Activated naive CD8-positive, alpha-beta T cell treated with anti-CD3 and anti-CD28 coated beads for 36 hours (primary cell): ENCODE results near the gene SLC25A24. TPM values are rescaled to one million over a fixed set of nuclear protein-coding genes. Genes with fewer than 3 reads are reported as not detected.
"Not testable (repeated sequence)": the region's sequence is repeated elsewhere in the genome, so short reads cannot be mapped to it uniquely, and the experiment has no call there.

Experiments
- DNase-seq: peaks from one replicate; pipeline ENCODE4 v3.0.0; 2021
- H3K27ac Mint-ChIP-seq: one replicate; pipeline ENCODE4 v1.8.0; 2022; ENCODE audit warnings: mild to moderate bottlenecking, moderate library complexity, mixed read lengths
- H3K27me3 Mint-ChIP-seq: one replicate; pipeline ENCODE4 v1.8.0; 2022; ENCODE audit warnings: mild to moderate bottlenecking, mixed read lengths
- H3K36me3 Mint-ChIP-seq: one replicate; pipeline ENCODE4 v1.8.0; 2021; ENCODE audit warnings: mild to moderate bottlenecking, mixed read lengths
- H3K4me1 Mint-ChIP-seq: one replicate; pipeline ENCODE4 v1.8.0; 2021; ENCODE audit warnings: mixed read lengths
- H3K4me3 Mint-ChIP-seq: one replicate; pipeline ENCODE4 v1.8.0; 2022; ENCODE audit warnings: mild to moderate bottlenecking, moderate library complexity, mixed read lengths
- H3K9me3 Mint-ChIP-seq: one replicate; pipeline ENCODE4 v1.8.0; 2022; ENCODE audit warnings: mixed read lengths
- total RNA-seq, 2 experiments: library from RNA; stranded (reverse); gene quantifications; one replicate each; pipeline ENCODE4 v1.2.3, GENCODE V29; 2021

The SLC25A24 gene
- total RNA-seq, 2 experiments from 2014 or later, result 10.9 to 11.1 TPM

DNA sequence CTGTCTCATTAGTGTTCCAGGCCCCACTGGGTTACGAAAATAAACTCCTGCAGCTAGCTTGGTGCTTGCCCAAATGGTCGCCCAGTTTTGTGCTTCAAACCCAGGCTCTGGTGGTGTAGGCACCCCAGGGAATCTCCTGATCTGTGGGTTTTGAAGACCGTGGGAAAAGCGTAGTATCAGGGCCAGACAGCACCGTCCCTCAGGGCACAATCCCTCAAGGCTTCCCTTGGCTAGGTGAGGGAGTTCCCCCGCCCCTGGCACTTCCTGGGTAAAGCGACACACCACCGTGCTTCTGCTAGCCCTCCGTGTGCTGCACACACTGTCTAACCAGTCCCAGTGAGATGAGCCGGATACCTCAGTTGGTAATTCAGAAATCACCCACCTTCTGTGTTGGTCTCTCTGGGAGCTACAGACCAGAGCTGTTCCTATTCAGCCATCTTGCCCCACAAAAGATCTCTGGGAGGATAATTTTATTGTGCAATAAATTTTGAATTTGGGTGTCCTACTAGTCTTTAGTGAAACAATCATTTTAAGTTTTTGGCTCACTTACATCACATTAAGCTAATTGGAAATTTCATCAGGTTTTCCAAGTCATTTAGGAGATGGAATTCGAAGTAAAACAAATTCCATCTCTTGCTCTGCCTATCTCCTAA, 9.4 kb upstream of the SLC25A24 start:
- H3K36me3 Mint-ChIP-seq, result no peaks in the 10 kb centered on the region
- no peak overlapping the region for H3K27ac Mint-ChIP-seq
- DNase-seq, result peak; percentile 15
- H3K27me3 Mint-ChIP-seq, result peaks cover 45% of the 10 kb centered on the region
- H3K4me3 Mint-ChIP-seq, result no peak overlapping the region
- H3K9me3 Mint-ChIP-seq, result peaks cover 1% of the 10 kb centered on the region
- peaks cover 5% of the 10 kb centered on the region for H3K4me1 Mint-ChIP-seq

DNA sequence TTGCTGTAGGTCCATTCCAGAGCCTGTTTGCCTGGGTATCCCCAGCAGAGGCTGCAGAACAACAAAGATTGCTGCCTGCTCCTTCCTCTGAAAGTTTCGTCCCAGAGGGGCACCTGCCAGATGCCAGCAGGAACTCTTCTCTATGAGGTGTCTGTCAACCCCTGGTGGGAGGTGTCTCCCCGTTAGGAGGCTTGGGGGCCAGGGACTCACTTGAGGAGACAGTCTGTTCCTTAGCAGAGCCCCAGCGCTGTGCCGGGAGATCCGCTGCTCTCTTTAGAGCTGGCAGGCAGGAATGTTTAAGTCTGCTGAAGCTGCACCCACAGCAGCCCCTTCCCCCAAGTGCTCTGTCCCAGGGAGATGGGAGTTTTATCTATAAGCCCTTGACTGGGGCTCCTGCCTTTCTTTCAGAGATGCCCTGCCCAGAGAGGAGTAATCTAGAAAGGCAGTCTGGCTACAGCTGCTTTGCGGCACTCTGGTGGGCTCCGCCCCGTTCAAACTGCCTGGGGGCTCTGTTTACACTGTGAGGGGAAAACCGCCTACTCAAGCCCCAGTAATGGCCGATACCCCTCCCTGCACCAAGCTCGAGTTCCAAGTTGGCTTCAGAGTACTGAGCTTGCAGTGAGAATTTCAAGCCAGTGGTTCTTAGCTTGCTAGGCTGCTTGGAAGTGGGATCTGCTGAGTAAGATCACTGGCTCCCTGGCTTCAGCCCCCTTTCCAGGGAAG, 8.7 kb upstream of the SLC25A24 start:
- peaks cover 45% of the 10 kb centered on the region for H3K27me3 Mint-ChIP-seq

DNA sequence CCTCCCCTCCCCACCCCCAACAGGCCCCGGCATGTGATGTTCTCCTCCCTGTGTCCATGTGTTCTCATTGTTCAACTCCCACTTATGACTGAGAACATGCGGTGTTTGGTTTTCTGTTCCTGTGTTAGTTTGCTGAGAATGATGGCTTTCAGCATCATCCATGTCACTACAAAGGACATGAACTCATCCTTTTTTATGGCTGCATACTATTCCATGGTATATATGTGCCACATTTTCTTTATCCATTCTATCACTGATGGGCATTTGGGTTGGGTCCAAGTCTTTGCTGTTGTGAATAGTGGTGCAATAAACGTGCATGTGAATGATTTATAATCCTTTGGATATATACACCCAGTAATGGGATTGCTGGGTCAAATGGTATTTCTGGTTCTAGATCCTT, 3.4 kb upstream of the SLC25A24 start:
- Mint-ChIP-seq H3K27me3 (peaks cover 18% of the 10 kb centered on the region), H3K4me1 (peaks cover 12% of the 10 kb centered on the region)
- H3K36me3 Mint-ChIP-seq, DNase-seq, H3K9me3 Mint-ChIP-seq, H3K4me3 Mint-ChIP-seq, H3K27ac Mint-ChIP-seq: not testable (repeated sequence)

More for the DNA sequence above, 8.7 kb upstream of the SLC25A24 start:
- DNase-seq, result no peak
- Mint-ChIP-seq H3K27ac (no peak overlapping the region), H3K4me3 (no peak overlapping the region), H3K36me3 (no peaks in the 10 kb centered on the region), H3K9me3 (peaks cover 5% of the 10 kb centered on the region), H3K4me1 (peaks cover 5% of the 10 kb centered on the region)

DNA sequence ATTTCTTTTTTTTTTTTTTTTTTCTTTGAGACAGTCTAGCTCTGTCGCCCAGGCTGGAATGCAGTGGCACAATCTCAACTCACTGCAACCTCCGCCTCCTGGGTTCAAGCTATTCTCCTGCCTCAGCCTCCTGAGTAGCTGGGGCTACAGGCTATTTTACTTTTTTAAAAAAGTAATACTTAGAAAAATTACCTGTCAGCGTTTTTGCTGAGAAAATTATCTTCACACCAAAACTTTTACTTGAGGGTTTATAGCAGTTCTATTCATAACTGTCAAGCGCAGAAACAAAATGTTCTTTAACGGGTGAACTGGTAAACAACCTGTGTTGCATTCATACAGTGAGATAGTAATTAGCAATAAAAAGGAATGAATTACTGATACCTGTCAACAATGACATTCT, 1.5 kb upstream of the SLC25A24 start:
- H3K27ac Mint-ChIP-seq, result no peak overlapping the region
- peaks cover 12% of the 10 kb centered on the region for H3K36me3 Mint-ChIP-seq
- peaks cover 6% of the 10 kb centered on the region for H3K27me3 Mint-ChIP-seq
- no peak overlapping the region for H3K4me3 Mint-ChIP-seq
- H3K4me1 Mint-ChIP-seq, result peaks cover 16% of the 10 kb centered on the region
- peaks cover 8% of the 10 kb centered on the region for H3K9me3 Mint-ChIP-seq
- no peak for DNase-seq

DNA sequence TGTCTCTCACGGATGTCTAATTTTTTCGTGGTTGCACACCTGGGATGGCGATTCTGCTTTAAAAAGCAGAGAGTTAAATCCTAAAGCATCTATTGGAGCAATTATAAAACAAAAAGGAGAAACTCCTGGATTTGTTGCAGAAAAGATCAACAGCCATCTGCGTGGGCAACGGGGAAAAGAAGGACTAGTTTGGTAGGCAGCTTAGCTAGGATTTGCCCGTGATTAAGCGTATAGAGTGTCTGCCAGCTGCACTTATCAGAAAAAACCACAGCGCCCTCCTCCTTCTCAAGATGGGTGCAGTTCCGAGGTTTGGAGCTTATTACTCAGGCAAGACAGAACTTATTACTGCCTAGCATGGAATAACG, 526 bp upstream of the SLC25A24 start:
- Mint-ChIP-seq H3K9me3 (peaks cover 8% of the 10 kb centered on the region), H3K27me3 (peaks cover 6% of the 10 kb centered on the region), H3K4me1 (peaks cover 16% of the 10 kb centered on the region), H3K36me3 (peaks cover 17% of the 10 kb centered on the region), H3K27ac (peak overlapping the region; percentile 62), H3K4me3 (peak overlapping the region; percentile 85)
- peak; percentile 18 for DNase-seq

DNA sequence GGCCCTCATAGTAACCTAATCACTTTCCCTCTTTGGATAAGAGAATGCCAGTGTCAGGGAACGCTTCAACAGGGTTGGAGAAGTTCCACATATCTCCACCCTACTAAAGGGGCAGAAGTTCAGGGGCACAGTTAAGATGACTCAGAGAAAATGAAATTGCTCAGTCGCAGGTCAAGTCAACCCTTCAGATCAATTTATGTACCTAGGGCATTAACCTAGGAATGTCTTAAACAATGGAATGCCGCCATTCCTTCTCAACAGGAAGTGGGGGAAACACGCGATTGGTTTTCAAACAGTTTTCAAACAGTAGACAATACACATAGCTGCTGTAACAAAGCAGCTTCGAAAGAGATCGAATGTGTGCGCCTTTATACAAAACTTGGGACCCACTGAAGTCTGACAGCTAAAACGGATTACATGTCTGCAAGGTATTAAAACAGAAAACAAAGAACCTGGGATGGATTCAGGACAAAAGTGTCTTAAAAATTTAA, 897 bp downstream of the SLC25A24 start:
- Mint-ChIP-seq H3K36me3 (peaks cover 25% of the 10 kb centered on the region), H3K4me1 (peaks cover 16% of the 10 kb centered on the region), H3K27me3 (no peaks in the 10 kb centered on the region)

DNA sequence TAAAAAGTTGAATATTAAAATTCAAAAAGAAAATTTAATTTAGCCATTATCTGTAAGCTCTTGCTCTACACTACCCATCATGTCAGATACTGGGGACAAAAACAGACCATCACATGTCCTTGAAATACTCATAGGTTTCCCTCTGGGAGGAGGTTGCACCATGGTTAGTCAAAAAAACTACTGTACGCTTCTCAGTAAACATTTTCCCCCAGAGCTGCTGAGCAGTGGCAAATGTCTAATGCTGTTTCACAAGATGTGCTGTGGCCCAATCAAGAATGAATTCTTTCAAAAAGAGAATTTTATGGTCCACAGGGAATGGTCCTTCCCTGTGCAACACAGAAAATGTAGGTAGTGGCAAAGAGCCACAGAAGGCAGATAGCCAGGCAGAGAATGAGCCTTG, 6.1 kb downstream of the SLC25A24 start:
- Mint-ChIP-seq H3K36me3 (peaks cover 35% of the 10 kb centered on the region), H3K27ac (no peak overlapping the region), H3K4me3 (no peak overlapping the region), H3K27me3 (no peaks in the 10 kb centered on the region), H3K4me1 (peaks cover 12% of the 10 kb centered on the region), H3K9me3 (peaks cover 1% of the 10 kb centered on the region)
- DNase-seq, result no peak

More for the DNA sequence above, 897 bp downstream of the SLC25A24 start:
- H3K4me3 Mint-ChIP-seq, result peak overlapping the region; percentile 85
- DNase-seq, result no peak
- peaks cover 6% of the 10 kb centered on the region for H3K9me3 Mint-ChIP-seq
- peak overlapping the region; percentile 46 for H3K27ac Mint-ChIP-seq

DNA sequence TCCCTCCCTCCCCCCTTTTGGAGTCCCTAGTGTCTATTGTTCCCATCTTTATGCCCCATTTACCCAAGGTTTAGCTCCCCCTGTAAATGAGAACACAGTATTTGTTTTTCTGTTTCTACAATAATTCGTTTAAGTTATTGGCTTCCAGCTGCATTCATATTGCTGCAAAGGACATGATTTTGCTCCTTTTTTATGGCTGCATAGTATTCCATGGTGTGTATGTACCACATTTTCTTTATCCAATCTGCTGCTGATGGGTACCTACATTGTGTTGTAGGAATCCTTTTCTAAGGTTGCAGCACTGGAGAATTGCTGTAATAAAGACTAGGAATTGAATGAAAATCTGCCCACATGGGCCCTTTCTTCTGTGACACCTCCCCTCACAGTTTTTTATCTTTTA, 6.8 kb downstream of the SLC25A24 start:
- H3K27ac Mint-ChIP-seq, result no peak overlapping the region
- peaks cover 1% of the 10 kb centered on the region for H3K9me3 Mint-ChIP-seq
- no peak overlapping the region for H3K4me3 Mint-ChIP-seq
- H3K36me3 Mint-ChIP-seq, result peaks cover 36% of the 10 kb centered on the region
- no peak for DNase-seq
- H3K27me3 Mint-ChIP-seq, result no peaks in the 10 kb centered on the region
- peaks cover 13% of the 10 kb centered on the region for H3K4me1 Mint-ChIP-seq

DNA sequence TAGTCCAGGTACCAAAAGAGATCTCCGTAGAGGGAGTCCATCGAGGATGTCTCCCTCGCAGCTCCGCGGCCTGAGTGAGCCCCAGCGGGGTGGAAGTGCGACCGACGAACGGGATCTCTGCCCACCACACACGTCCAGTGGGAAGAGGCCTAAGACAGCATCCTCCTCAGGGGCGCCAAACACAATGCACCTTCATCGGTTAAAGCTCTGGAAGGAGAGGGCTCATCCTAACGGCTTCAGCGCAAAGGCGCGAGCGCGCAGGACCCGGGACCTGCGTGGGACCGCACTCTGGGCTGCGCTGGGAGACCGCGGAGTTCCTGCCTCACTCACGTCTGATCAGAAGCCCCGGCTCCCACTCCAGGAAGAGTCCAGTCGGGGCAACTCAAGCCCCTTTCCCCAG, 7.6 kb downstream of the SLC25A24 start:
- Mint-ChIP-seq H3K4me3 (no peak overlapping the region), H3K36me3 (peaks cover 37% of the 10 kb centered on the region), H3K4me1 (peaks cover 9% of the 10 kb centered on the region), H3K27me3 (no peaks in the 10 kb centered on the region), H3K27ac (no peak overlapping the region), H3K9me3 (peaks cover 5% of the 10 kb centered on the region)
- no peak for DNase-seq

DNA sequence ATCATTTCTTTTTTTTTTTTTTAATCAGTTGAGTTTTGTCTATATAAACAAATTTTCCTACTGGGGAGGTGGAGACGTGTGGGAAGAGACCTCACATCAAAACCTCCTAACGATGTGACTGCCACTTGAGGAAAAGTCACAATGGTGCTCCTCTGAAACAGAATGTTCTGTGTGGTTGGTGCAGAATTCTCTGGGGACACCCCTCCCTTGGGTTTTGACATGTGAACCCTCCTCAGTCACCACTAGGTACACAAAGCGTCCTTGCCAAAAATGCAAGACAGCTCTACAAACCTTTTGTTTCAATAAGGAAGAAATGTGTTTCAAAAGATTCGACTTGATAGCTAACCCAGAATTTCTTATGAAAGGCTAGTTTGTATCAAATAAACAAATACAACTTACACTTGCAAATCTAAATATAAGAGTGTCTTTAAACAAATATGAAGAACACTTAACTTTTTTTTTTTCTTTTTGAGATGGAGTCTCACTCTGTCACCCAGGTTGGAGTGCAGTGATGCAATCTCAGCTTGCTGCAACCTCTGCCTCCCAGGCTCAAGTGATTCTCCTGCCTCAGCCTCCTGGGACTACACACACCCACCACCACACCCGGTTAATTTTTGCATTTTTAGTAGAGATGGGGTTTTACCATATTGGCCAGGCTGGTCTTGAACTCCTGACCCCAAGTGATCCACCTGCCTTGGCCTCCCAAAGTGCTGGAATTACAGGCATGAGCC, 9.3 kb downstream of the SLC25A24 start:
- Mint-ChIP-seq H3K27me3 (no peaks in the 10 kb centered on the region), H3K4me1 (peaks cover 9% of the 10 kb centered on the region), H3K27ac (no peak overlapping the region), H3K36me3 (peaks cover 31% of the 10 kb centered on the region), H3K4me3 (no peak overlapping the region), H3K9me3 (peaks cover 6% of the 10 kb centered on the region)
- DNase-seq, result no peak

DNA sequence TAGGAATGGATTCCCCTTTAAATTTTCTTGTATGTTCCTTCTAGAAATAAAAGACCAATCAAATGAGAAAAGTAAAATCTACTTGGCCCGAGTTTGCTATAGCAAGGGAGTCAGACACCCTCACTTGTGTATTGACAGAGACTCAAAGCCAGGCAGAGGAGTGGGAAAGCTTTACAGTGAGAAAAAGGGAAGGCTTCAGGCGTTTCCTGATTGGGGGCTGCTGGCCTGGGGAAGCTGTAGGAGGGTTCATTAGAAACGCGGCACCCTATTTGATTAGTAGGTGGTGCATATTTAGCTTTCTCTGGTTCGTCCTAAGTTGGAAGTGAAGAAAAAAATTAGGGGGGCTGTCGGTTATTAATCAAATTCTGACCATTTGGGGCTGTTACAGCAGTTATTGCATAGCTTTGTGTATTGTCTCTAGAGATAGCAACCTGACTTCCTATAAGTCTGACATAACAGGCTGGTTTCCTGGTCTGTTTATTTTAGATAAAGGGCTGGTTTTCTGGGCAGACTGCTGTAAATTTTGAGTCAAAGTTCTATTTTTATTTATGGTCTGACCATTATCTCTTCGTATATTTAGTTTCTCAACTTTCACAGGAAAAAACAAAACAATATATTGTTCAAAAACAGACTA, 10.0 kb downstream of the SLC25A24 start:
- H3K27ac Mint-ChIP-seq, result no peak overlapping the region
- no peak for DNase-seq
- no peaks in the 10 kb centered on the region for H3K27me3 Mint-ChIP-seq
- H3K9me3 Mint-ChIP-seq, result peaks cover 6% of the 10 kb centered on the region
- no peak overlapping the region for H3K4me3 Mint-ChIP-seq
- H3K36me3 Mint-ChIP-seq, result peaks cover 25% of the 10 kb centered on the region
- H3K4me1 Mint-ChIP-seq, result peaks cover 9% of the 10 kb centered on the region

DNA sequence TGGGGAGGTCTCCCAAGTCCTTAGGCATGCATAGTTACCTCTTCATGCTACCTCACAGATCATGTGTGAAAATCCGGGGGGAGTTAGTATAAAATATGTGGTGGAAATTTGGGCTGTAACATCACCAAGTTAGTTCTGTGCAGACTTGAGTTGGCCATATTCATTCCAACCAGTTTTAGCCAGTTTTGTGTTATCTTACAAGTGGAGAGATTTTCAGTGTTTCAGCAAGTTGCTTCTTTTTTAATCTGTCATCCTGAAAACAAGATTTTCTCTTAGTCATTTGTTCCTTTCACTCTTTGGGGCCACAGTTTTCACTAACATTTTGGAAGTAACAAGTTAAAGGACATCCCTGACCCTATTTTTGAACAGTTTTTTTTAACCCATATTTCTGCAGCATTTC, 11.3 kb downstream of the SLC25A24 start:
- H3K27me3 Mint-ChIP-seq, result no peaks in the 10 kb centered on the region
- H3K9me3 Mint-ChIP-seq, result peaks cover 6% of the 10 kb centered on the region
- H3K36me3 Mint-ChIP-seq, result peaks cover 29% of the 10 kb centered on the region
- H3K4me3 Mint-ChIP-seq, result no peak overlapping the region
- no peak for DNase-seq
- peaks cover 9% of the 10 kb centered on the region for H3K4me1 Mint-ChIP-seq
- H3K27ac Mint-ChIP-seq, result no peak overlapping the region

DNA sequence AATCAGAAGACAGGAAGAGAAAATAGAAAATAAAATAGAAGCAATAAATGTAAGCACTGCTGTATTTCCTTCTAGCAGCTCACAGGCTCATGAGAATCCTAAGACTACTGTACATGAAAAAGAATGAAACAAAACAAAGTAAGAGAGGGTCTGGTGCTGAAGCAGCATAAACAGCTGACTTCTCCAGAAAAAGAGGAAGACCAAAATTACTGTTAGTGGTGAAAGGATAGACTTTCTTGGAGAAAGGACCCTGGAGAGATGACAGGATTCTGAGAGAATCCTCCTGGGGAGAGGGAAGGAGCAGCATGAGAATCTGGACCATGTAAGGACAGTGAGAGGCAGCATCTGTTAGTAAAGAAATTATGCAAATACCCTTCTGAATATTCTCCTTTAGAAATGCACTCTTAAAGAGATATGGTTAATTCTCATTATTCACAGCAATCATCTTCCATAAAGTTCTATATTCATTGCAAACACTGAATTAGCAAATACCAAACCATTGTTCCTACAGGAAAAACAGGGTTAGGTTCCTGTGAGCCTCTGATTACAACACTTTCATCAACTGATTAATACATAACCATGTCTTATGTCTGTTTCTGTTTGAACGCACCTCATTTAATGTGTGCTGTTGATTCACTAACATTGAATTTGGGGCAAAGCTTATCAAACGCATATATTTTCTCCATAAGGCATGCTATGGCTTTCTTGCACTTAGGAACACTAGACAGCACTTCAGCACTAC, 17.0 kb downstream of the SLC25A24 start:
- DNase-seq, result no peak
- Mint-ChIP-seq H3K27me3 (no peaks in the 10 kb centered on the region), H3K4me3 (no peak overlapping the region), H3K9me3 (peaks cover 11% of the 10 kb centered on the region), H3K36me3 (peaks cover 36% of the 10 kb centered on the region), H3K4me1 (peaks cover 2% of the 10 kb centered on the region), H3K27ac (no peak overlapping the region)

DNA sequence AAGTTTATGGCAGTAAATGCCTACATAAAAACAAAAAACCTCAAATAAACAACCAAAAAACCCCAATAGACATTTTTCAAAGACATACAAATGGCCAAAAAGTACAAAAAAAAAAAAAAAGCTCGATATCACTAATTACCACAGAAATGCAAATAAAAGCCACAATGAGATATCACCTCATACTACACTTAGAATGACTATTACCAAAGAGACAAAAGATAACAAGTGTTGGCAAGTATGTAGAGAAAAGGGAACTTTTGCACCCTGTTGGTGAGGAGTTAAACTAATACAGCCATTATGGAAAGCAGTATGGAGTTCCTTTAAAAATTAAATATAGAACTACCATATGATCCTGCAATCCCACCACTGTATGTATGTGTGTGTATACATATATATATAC, 21.1 kb downstream of the SLC25A24 start:
- Mint-ChIP-seq H3K36me3 (peaks cover 56% of the 10 kb centered on the region), H3K9me3 (peaks cover 6% of the 10 kb centered on the region), H3K4me1 (peaks cover 5% of the 10 kb centered on the region), H3K4me3 (no peak overlapping the region), H3K27me3 (no peaks in the 10 kb centered on the region), H3K27ac (no peak overlapping the region)
- DNase-seq, result no peak
